K562 (cell line): ENCODE measurements around the gene MYLK4. TPM values are rescaled to one million over a fixed set of nuclear protein-coding genes. Genes with fewer than 3 reads are reported as not detected.

Source experiments
- ATAC-seq: fragments of 200-7000 bp; cut with Tn5 transposase; 3 replicates; pipeline ENCODE4 v1.9.1; 2020; ENCODE audit warnings: moderate library complexity
- BruUV-seq: library from RNA; stranded (reverse); fragments of 400-500 nt; replicated peaks from 2 replicates; lab custom pipeline; 2021; lab: Mats Ljungman, UMichigan
- CTCF ChIA-PET: fragments of 300-600 bp; formaldehyde crosslinking; extraction: SDS; loops from one replicate; lab custom pipeline; 2021; ENCODE audit warnings: low intra/inter-chr PET ratio; lab: Yijun Ruan, JAX
- POLR2A ChIA-PET: fragments of 300-600, 350-650 bp; sonication (Branson Sonifier 250); formaldehyde crosslinking; extraction: SDS; loops from one replicate; lab custom pipeline; 2021; ENCODE audit warnings: antibody characterized with exemption, inconsistent platforms; lab: Yijun Ruan, JAX
- DNase-seq, 4 experiments: peaks; one replicate each; pipeline versions ENCODE4 v3.0.0 to v3.0.0-alpha.2; 2011 to 2018; ENCODE audit warnings: low spot score in 3 of 4, mixed read lengths in 3 of 4; ENCODE audit errors: extremely low read depth in 1 of 4
- FAIRE-seq: peaks from 2 replicates; lab custom pipeline; 2011; peaks lifted over from hg19 to GRCh38; lab: Jason Lieb, UNC
- H2AFZ ChIP-seq: 2 replicates; pipeline ENCODE4 v1.6.0; 2011; ENCODE audit warnings: low read depth, low read length, control low read depth, inconsistent platforms
- H3K27ac ChIP-seq: fragments of 200-600 bp; 3 replicates; pipeline ENCODE4 v1.8.0; 2011; ENCODE audit warnings: low read depth, mild to moderate bottlenecking, control low read depth, inconsistent platforms, low read length, moderate library complexity, mixed read lengths; ENCODE audit errors: extremely low read depth
- H3K27me3 ChIP-seq, 2 experiments: fragments of 300-600 bp in 1 of 2; 2 replicates in 1 of 2; 3 replicates in 1 of 2; pipeline versions ENCODE4 v1.6.0 to v1.8.0; 2011; ENCODE audit warnings: inconsistent platforms in 2 of 2, low read length in 2 of 2, mild to moderate bottlenecking in 1 of 2, mixed read lengths in 1 of 2, moderate library complexity in 1 of 2; ENCODE audit not compliant: control insufficient read depth in 2 of 2, insufficient read depth in 2 of 2
- H3K36me3 ChIP-seq: fragments of 300-600 bp; 3 replicates; pipeline ENCODE4 v1.8.0; 2011; ENCODE audit warnings: mild to moderate bottlenecking, low read length, inconsistent platforms; ENCODE audit not compliant: control insufficient read depth, insufficient read depth
- H3K4me1 ChIP-seq, 2 experiments: fragments of 200-600 bp in 1 of 2; replicated peaks in 1 of 2; 2 replicates in 1 of 2; 3 replicates in 1 of 2; pipeline versions ENCODE4 v1.5.1 to v1.8.0; 2011; ENCODE audit warnings: inconsistent platforms in 2 of 2, low read length in 2 of 2, mild to moderate bottlenecking in 1 of 2, mixed read lengths in 1 of 2, moderate library complexity in 1 of 2; ENCODE audit not compliant: control insufficient read depth in 2 of 2, insufficient read depth in 2 of 2
- H3K4me2 ChIP-seq: 2 replicates; pipeline ENCODE4 v1.6.1; 2011; ENCODE audit warnings: low read length, control low read depth, inconsistent platforms, mixed read lengths; ENCODE audit not compliant: insufficient read depth
- H3K4me3 ChIP-seq: fragments of 200-600 bp; sonication (generic), shearing (Covaris generic); 2 replicates; pipeline ENCODE4 v1.5.1; 2016; ENCODE audit warnings: control low read depth, inconsistent platforms
- H3K79me2 ChIP-seq: fragments of 200-600 bp; 3 replicates; pipeline ENCODE4 v1.8.0; 2011; ENCODE audit warnings: low read length, inconsistent platforms; ENCODE audit not compliant: control insufficient read depth, insufficient read depth
- H3K9ac ChIP-seq, 2 experiments: 2 replicates each; pipeline versions ENCODE4 v1.6.0 to v1.6.1; 2011; ENCODE audit warnings: low read depth in 2 of 2, low read length in 2 of 2, control low read depth in 1 of 2, inconsistent platforms in 1 of 2, mild to moderate bottlenecking in 1 of 2, mixed read lengths in 1 of 2; ENCODE audit not compliant: insufficient read depth in 1 of 2
- H3K9me1 ChIP-seq: one replicate; pipeline ENCODE4 v1.6.0; 2011; ENCODE audit warnings: inconsistent platforms, mild to moderate bottlenecking, low read length, moderate library complexity; ENCODE audit not compliant: control insufficient read depth, insufficient read depth
- H3K9me3 ChIP-seq: replicated peaks from 2 replicates; pipeline ENCODE4 v1.5.1; 2011; ENCODE audit warnings: low read depth, low read length, inconsistent platforms; ENCODE audit not compliant: control insufficient read depth, insufficient read depth
- H4K20me1 ChIP-seq: replicated peaks from 2 replicates; pipeline ENCODE4 v1.6.1; 2011; ENCODE audit warnings: low read length, inconsistent platforms, mixed read lengths; ENCODE audit not compliant: control insufficient read depth, insufficient read depth
- BCOR ChIP-seq: fragments of 450-650 bp; IDR thresholded peaks from 2 replicates; pipeline ENCODE4 v1.6.1; 2016
- CREB1 ChIP-seq, 2 experiments: sonication (generic) in 1 of 2; formaldehyde crosslinking in 1 of 2; IDR thresholded peaks; 2 replicates each; pipeline versions ENCODE4 v1.6.1 to v1.8.0; 2012 to 2022; ENCODE audit warnings: inconsistent platforms in 1 of 2, mild to moderate bottlenecking in 1 of 2, missing genetic modification reagents in 1 of 2, moderate library complexity in 1 of 2
- CSDE1 ChIP-seq, 2 experiments: fragments of 450-650 bp; IDR thresholded peaks; 2 replicates each; pipeline ENCODE4 v1.6.1; 2016; ENCODE audit warnings: mild to moderate bottlenecking in 1 of 2
- FOXA3 ChIP-seq, 2 experiments: fragments of 450-650 bp in 1 of 2; sonication (generic) in 1 of 2; formaldehyde crosslinking; IDR thresholded peaks in 1 of 2; conservative IDR thresholded peaks in 1 of 2; 2 replicates each; pipeline versions ENCODE4 v1.4.0 to v1.8.0; 2020 to 2022; ENCODE audit warnings: mild to moderate bottlenecking in 2 of 2, missing genetic modification reagents in 1 of 2
- ID3 ChIP-seq, 2 experiments: fragments of 250-450 bp in 1 of 2; fragments of 450-650 bp in 1 of 2; sonication (Bioruptor Pico) in 1 of 2; IDR thresholded peaks; 2 replicates each; pipeline versions ENCODE4 v1.6.1 to v1.8.0; 2016 to 2021; ENCODE audit warnings: mild to moderate bottlenecking in 2 of 2, moderate library complexity in 2 of 2, missing compliant biosample characterization in 1 of 2, missing genetic modification characterization in 1 of 2
- SP2 ChIP-seq: IDR thresholded peaks from 2 replicates; pipeline ENCODE4 v1.6.1; 2011; ENCODE audit warnings: mild to moderate bottlenecking, low read depth, low read length, moderate library complexity; ENCODE audit not compliant: poor library complexity, severe bottlenecking; ENCODE audit errors: extremely low read depth
- SPI1 ChIP-seq: IDR thresholded peaks from 2 replicates; pipeline ENCODE4 v1.6.1; 2011; ENCODE audit warnings: low read depth, low read length, control low read depth, borderline replicate concordance
- TEAD4 ChIP-seq, 2 experiments: sonication (generic) in 1 of 2; formaldehyde crosslinking in 1 of 2; IDR thresholded peaks; 2 replicates each; pipeline versions ENCODE4 v1.6.1 to v1.8.0; 2012 to 2022; ENCODE audit warnings: borderline replicate concordance in 1 of 2, inconsistent platforms in 1 of 2, low read length in 1 of 2, mild to moderate bottlenecking in 1 of 2, missing genetic modification reagents in 1 of 2
- WGBS: fragments of 100-300 bp; shearing (Covaris generic); methylation state at CpG from one replicate; pipeline ENCODE4 v1.1.6; 2016; ENCODE audit warnings: low coverage, mixed read lengths; ENCODE audit not compliant: insufficient coverage; ENCODE audit errors: missing lambda C conversion rate; 5-methylcytosine and 5-hydroxymethylcytosine counted together
- in situ Hi-C: fragments of 300-500 bp; cut with MboI; formaldehyde crosslinking; loops from 4 replicates; pipeline ENCODE4 v1.15.0; 2018; ENCODE audit warnings: inconsistent platforms, mixed read lengths
- intact Hi-C: fragments of 100-400 bp; cut with micrococcal nuclease; formaldehyde crosslinking; loops from 2 replicates; pipeline ENCODE4 v1.14.2; 2022
- polyA plus RNA-seq, 8 experiments: library from polyadenylated mRNA; depleted of rRNA in 4 of 8; stranded (reverse) in 5 of 8; unstranded in 3 of 8; fragments of >200 nt; fragmentation: Nextera tagmentation in 2 of 8; fragmentation: Illumina TruSeq in 1 of 8; extraction: Ambion mirVana in 2 of 8; extraction: Trizol in 1 of 8; gene quantifications; 2 replicates each; pipeline versions ENCODE4 v1.2.1 to v1.2.3, GENCODE V29; 2011 to 2014; ENCODE audit warnings: inconsistent platforms in 1 of 8, missing spikeins in 1 of 8
- total RNA-seq, 7 experiments: library from RNA; depleted of rRNA in 6 of 7; stranded (reverse); fragments of >200 nt in 6 of 7; fragmentation: Illumina TruSeq in 2 of 7; extraction: Trizol in 2 of 7; gene quantifications; 2 replicates each; pipeline versions ENCODE4 v1.2.1 to v1.2.3, GENCODE V29; 2011 to 2021; ENCODE audit warnings: low replicate concordance in 1 of 7

The MYLK4 gene
- total and polyA plus RNA-seq, 9 of the 15 experiments (the other 6 are each of a cell fraction or from before 2014, with no cell fraction given): 0.01 to 0.15 (median 0.06) TPM

GRCh38 chr6:2753110-2753489 is 2.4 kb upstream of the MYLK4 start (continued):
- TF ChIP-seq SPI1 (no peak), BCOR (no peak), ID3 (CRISPR knock-in tag; IDR thresholded peaks at IDR 0.05) (no peak), ID3 (tag; IDR thresholded peaks at IDR 0.05) (no peak), CSDE1 (IDR thresholded peaks at IDR 0.05) (no peak), SP2 (no peak), FOXA3 (CRISPR knock-in tag; conservative IDR thresholded peaks at IDR 0.05 in 1 of 2, IDR thresholded peaks at IDR 0.05 in 1 of 2) (no peak), CREB1 (IDR thresholded peaks at IDR 0.05) (no peak), CREB1 (CRISPR knock-in tag; IDR thresholded peaks at IDR 0.05) (no peak)

- Histone ChIP-seq H3K36me3 (no peaks in the 10 kb centered on the region), H3K4me1 (peaks cover 8 to 40% of the 10 kb centered on the region in 2 experiments), H3K27me3 (no peaks in the 10 kb centered on the region), H3K9me3 (no peaks in the 10 kb centered on the region), H3K9me1 (no peaks in the 10 kb centered on the region), H3K4me3 (no peak overlapping the region), H4K20me1 (no peaks in the 10 kb centered on the region), H3K4me2 (no peak overlapping the region), H3K27ac (0 out of 3 replicates have a peak overlapping the region, but pooled peaks have one; percentile 1), H3K79me2 (no peaks in the 10 kb centered on the region), H2AFZ (peak overlapping the region; percentile 92), H3K9ac (no peak overlapping the region)
- CTCF ChIA-PET: no interaction called here
- BruUV-seq: no TSS peak
- intact Hi-C loops: no loop called here
- ATAC-seq (peak; percentile 51), DNase-seq (peak in 2 of 4 experiments; percentile 47 to 64), FAIRE-seq (peak; percentile 6)
- in situ Hi-C loops: no loop called here
- WGBS: 22% methylated on average over 5 of the region's 5 CpGs
- POLR2A ChIA-PET: interaction anchor here (0.7 to 1.3 kb wide), 5 partner anchors 9 to 29 kb away, joined by 3 to 6 read pairs (median 4); no protein-coding TSS in a partner anchor
- TF ChIP-seq TEAD4 (IDR thresholded peaks at IDR 0.05; ENCODE audit: low read length) (peak; percentile 51; the same call in 1 of the 2 replicates), TEAD4 (CRISPR knock-in tag; IDR thresholded peaks at IDR 0.05; ENCODE audit: borderline replicate concordance) (no peak)
These were observed 1.9 kb upstream of the MYLK4 start for GRCh38 chr6:2752477-2753109.
